HG03097 (cell line): ENCODE measurements around the gene JUND.

Source experiments
- ATAC-seq: cut with Tn5 transposase; IDR thresholded peaks from one replicate; pipeline ENCODE4 v1.9.1; 2021; ENCODE audit not compliant: unreplicated experiment, low FRiP score

Gene JUND

GRCh38 chr19:18308948-18309325 lies 27.5 kb upstream of the JUND start:
- no peak for ATAC-seq

- ATAC-seq, result no peak
Measured at GRCh38 chr19:18308051-18308947, 26.9 kb upstream of the JUND start.

DNA sequence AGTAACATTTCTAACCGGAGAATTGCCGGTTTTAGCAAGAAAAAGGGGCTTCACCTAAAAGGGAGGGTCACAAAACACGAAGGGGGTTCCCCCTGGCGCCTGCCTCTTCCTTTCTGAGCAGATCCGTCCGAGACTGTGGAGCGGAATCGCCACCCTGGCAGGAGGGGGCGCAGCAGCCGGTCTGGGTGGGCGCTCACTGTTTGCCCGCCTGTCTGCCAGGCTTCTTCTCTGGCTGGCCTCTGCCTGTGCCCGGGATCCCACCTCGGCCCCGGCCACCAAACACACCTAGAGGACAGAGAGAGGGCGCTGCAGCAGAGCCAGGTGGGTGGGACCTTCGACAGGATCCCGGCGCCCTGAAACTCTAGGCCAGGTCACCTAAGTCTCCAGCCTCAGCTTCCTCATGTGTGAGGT lies 25.9 kb upstream of the JUND start:
- ATAC-seq, result no peak

DNA sequence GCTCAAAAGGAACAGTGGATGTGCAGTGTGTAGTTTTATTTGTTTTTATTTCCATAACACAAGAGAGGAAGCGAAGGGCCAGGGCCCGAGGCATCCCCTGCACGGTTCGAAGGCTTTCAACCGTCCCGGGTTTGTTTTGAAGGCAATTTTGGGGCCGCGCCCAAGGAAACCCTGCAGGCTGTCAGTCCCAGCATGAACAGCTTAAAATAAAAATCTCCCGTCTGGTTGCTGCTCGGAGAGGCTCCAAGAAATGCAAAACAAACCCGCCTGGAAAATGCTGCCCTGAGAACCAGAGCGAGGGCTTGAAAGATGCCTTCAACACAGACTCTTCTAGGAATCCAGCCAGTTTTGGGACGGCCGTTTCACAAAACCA lies 25.5 kb upstream of the JUND start:
- no peak for ATAC-seq

DNA sequence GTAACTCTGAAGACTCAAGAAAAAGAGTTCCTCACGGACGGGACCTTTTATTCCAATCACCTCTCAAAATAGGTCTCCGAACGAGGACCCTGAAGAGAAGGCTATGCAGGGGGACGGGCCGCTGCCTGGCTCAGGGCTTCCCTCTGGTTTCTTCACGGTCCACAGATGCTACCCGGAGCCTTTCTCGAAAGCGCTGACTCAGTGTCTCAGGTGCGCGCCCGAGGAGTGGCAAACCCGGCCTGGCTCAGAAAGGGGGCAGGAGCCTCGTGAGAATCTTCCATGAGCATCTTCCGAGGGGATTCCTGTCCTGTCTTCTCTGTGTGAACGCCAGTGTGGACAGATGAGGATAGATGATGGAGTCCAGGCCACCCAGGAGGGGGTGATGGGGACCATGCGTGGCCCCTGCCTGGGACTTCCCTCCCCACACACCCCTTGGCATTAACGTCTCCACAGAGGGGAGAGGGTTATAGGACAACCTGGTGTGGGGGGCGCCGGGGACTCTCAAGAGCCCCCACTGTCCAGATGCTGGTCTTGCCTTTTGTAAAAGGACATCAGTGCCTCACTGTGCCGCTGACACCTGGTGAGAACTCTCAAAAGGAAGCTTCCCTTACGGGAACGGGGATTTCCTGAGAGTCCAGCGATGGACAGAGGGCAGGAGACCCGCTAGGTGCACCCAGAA lies 24.9 kb upstream of the JUND start:
- no peak for ATAC-seq

- ATAC-seq, result peak; percentile 31
Measured at GRCh38 chr19:18304458-18305310, 23.3 kb upstream of the JUND start.

- no peak for ATAC-seq
Measured at GRCh38 chr19:18304208-18304457, 22.7 kb upstream of the JUND start.

DNA sequence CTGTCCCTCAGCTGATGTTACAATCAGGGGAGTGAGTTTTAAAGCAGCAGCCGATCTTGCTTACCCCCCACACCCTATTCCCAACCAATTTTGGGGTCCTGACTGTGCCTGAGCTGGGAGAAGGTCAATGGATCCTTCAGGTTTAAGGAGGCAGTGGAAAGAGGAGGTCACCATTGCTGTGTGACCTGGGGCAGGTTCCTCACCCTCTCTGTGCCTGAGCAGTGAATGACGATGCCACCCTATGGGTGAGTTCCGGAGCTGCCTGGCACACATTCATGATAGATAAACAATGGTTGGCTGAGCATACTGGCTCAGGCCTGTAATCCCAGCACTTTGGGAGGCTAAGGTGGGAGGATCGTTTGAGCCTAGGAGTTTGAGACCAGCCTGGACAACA lies 20.3 kb upstream of the JUND start:
- ATAC-seq, result no peak

DNA sequence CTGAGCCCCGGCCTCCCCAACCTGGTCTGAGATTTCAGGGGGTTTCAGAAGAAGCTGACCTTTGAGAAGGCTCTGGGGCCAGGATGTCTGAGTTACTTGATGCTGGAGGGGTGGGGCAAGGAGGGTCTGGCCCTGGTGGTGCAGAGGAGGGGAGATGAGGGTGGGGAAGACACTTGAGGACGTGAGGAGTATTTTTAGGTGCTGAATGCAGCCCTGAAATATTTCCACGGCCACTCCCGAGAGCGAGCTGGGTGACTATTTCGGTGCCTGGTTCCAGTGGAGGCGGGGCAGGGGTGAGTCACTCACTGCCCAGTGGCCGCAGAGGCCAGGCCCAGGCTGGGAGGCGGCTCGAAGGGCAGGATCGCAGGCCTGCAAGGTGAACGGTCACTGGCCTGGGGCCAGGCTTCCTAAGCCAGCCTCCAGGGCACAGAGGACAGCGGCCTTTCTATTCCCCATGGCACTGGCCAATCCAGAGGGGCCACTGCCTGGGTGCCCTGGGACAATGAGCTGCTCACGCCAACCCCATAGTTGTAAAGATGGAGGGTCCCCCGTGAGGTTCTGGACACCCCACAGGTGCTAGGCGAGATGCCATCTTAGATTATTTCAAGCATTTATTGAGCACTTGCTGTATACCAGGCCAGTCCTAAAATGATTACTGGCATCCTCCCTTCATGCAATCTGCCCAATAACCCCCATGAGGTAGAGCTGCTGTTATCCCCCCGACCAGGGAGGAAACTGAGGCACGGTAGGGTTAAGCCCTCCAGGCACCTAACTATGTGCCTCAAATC lies 19.7 kb upstream of the JUND start:
- ATAC-seq, result no peak

GRCh38 chr19:18299654-18300053 lies 18.2 kb upstream of the JUND start:
- no peak for ATAC-seq

- no peak for ATAC-seq
Measured at GRCh38 chr19:18298601-18299000, 17.2 kb upstream of the JUND start.

DNA sequence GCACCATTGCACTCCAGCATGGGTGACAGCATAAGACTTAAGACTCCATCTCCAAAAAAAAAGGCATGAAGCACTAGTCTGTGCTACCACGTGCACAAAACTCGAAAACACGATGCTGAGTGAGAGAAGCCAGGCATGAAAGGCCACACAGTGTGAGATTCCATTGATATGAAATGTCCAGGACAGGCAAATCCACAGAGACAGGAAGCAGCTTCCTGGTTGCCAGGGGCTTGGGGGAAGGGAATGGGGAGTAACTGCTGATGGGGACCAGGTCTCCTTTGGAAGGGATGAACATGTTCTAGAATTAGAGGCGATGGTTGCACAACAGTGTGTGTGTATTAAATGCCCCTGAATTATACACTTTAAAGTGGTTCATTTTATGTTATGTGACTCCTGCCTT lies 15.9 kb upstream of the JUND start:
- ATAC-seq, result no peak

- ATAC-seq, result no peak
Measured at GRCh38 chr19:18295034-18295451, 13.6 kb upstream of the JUND start.

DNA sequence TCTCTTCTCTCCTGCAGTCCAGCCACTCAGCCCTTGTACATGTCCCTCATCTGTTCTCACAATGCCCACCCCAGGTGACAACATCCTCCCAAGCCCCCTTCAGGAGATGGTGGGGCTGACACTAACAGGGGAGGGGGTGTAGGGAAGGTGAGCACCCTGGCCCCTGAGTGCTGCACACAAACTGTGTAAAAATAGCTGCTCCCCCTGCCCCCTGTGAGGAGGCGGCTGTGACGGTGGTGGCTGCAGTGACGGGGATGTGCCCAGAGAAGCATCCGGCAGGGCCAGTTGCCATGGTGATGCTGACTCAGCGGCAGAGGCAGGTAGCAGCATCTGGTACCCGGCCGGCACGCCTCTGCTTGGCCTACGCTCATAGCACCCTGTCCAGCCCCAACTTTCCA lies 13.0 kb upstream of the JUND start:
- ATAC-seq, result no peak

GRCh38 chr19:18293642-18294466 lies 12.4 kb upstream of the JUND start:
- no peak for ATAC-seq

DNA sequence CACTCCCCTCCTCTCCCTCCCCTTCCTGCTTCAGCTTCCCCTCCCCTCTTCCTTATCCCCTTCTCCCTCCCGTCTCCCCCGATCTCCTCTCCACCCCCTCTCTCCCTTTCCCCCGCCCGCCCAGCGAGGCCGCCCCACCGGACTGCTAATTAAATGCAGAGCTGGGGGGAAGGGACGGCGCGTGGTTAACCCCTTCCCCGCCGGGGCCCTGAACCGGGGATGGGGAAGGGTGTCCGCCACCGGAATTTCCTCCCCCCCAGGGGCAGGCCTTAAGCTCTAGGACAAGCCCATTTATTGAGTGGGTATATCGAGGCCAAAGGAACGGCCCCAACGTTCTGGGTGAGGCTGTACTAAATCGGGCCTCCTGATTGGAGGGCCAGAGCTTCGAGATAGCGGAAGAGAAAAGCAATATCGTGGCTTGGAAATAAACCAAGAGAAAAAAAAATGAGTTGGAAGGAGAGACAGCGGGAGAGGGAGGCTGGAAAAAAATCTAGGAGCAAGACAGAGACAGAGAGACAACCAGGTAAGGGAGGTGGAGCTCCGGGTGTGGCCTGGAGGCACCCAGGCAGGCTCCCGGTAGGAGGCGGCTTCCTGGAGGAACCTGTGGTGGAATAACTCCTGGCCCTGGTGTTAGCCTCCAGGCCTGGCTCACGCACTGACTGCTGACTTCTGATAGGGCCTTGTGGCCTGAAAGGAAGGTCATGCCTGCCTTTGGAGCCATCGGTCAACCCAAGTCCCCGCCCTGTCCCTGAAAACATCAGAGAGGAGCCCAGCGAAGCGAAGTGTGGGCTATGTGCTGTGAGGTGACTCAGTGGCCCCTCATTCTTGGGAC lies 11.6 kb upstream of the JUND start:
- no peak for ATAC-seq

DNA sequence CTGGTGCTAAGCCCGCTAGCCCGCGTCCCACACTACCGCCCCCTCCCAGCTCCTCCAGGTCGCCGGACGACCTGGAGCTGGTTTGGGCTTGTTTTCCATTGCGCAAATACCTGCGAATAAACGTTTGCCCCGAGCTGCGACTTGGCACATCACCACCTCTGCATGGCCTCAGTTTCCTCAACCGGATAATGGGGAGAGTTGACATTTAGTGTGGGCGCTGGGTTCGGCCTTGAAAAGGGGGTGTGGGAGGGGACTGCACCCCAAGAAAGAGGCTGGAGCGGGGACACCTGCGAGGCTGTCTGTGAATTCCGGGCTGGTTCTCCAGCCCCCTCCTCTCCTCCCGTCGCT lies 11.0 kb upstream of the JUND start:
- ATAC-seq, result no peak

GRCh38 chr19:18291590-18292461 lies 10.4 kb upstream of the JUND start:
- peak; percentile 44 for ATAC-seq
